Heart left ventricle (tissue), 16 donors: ENCODE results near the gene KDM1A. TPM values are rescaled to one million over a fixed set of nuclear protein-coding genes. Genes with fewer than 3 reads are reported as not detected.

Source experiments
- ATAC-seq, 4 donors: fragments of 200-7000 bp; cut with Tn5 transposase; one replicate each; pipeline ENCODE4 v1.9.1; 2020 to 2022; ENCODE audit warnings: moderate library complexity in 4 of 4, mild to moderate bottlenecking in 3 of 4, moderate number of reproducible peaks in 1 of 4
- DNase-seq, 5 donors: peaks; one replicate each; pipeline ENCODE4 v3.0.0-alpha.2; 2020
- H3K27ac ChIP-seq, 12 donors: fragments of 200-600 bp; sonication (generic) in 4 of 12; one replicate each; pipeline versions ENCODE4 v1.5.0 to v1.8.0; 2016 to 2022; ENCODE audit warnings: mild to moderate bottlenecking in 2 of 12
- H3K27me3 ChIP-seq, 9 donors: fragments of 200-600 bp; sonication (generic) in 2 of 9; one replicate each; pipeline versions ENCODE4 v1.5.1 to v1.8.0; 2016 to 2022; ENCODE audit warnings: mild to moderate bottlenecking in 3 of 9
- H3K36me3 ChIP-seq, 9 donors: fragments of 200-600 bp; sonication (generic) in 2 of 9; one replicate each; pipeline versions ENCODE4 v1.5.0 to v1.8.0; 2018 to 2022; ENCODE audit warnings: mild to moderate bottlenecking in 2 of 9
- H3K4me1 ChIP-seq, 12 donors: fragments of 200-600 bp; sonication (generic) in 4 of 12; one replicate each; pipeline versions ENCODE4 v1.5.0 to v1.8.0; 2016 to 2022; ENCODE audit warnings: mild to moderate bottlenecking in 3 of 12
- H3K4me3 ChIP-seq, 12 donors: fragments of 200-600 bp; sonication (generic) in 4 of 12; one replicate each; pipeline versions ENCODE4 v1.5.0 to v1.8.0; 2017 to 2022; ENCODE audit warnings: mild to moderate bottlenecking in 9 of 12, moderate library complexity in 4 of 12
- H3K9me3 ChIP-seq, 12 donors: fragments of 200-600 bp; sonication (generic) in 4 of 12; one replicate each; pipeline versions ENCODE4 v1.5.0 to v1.8.0; 2016 to 2022; ENCODE audit warnings: mild to moderate bottlenecking in 1 of 12
- CTCF ChIP-seq, 12 donors: fragments of 200-600 bp; sonication (generic) in 4 of 12; IDR thresholded peaks; one replicate each; pipeline versions ENCODE4 v1.5.0 to v1.8.0; 2018 to 2022; ENCODE audit warnings: antibody characterized with exemption in 12 of 12, mild to moderate bottlenecking in 5 of 12
- POLR2A ChIP-seq, 2 donors: fragments of 450-650 bp; IDR thresholded peaks; one replicate each; pipeline ENCODE4 v1.6.1; 2017; ENCODE audit warnings: antibody characterized with exemption in 2 of 2, mild to moderate bottlenecking in 2 of 2, moderate library complexity in 2 of 2
- WGBS, 4 donors: extraction: QIAGEN DNeasy Blood & Tissue Kit in 2 of 4; methylation state at CpG; one replicate each; pipeline versions ENCODE4 v1.1.5 to v1.1.7; 2013 to 2018; 5-methylcytosine and 5-hydroxymethylcytosine counted together
- intact Hi-C, 10 donors: fragments of 100-400 bp; cut with DNase I; formaldehyde crosslinking; loops; one replicate each; pipeline versions ENCODE4 v1.11.1 to v1.14.2; 2022
- polyA plus RNA-seq, 2 donors: library from polyadenylated mRNA; stranded (reverse); fragments of 200-250 nt; gene quantifications; one replicate each; pipeline ENCODE4 v1.2.3, GENCODE V29; 2013
- total RNA-seq, 9 donors: library from RNA; depleted of rRNA in 2 of 9; stranded (reverse); fragments of >200 nt in 2 of 9; fragmentation: NEBNext Ultra II Directional in 3 of 9; extraction: Animal tissue kit (Norgen Biotek cat#: 25700) in 3 of 9; gene quantifications; one replicate each; pipeline versions ENCODE4 v1.1.0 to v1.2.4, GENCODE V29; 2016 to 2023
- donor health status: ischemic (EF 13 %, LVEDD 7.1; RV severe dilation, severe dysfunction).
- donor health status: healthy with polysubstance abuse.
- donor health status: DM: no; HTN: yes; CAD: no.
- donor health status: DM: no; HTN: no; CAD: no.
- donor health status: ischemic (EF 25% LVEDD 6.9; RV normal size, moderate dysfunction).
- donor health status: ischemic (EF 25% LVEDD 5.7; RV mildly dilated, moderate dysfunction).
- donor health status: healthy.
- donor health status: DM: yes; HTN: yes; CAD: no.
- donor health status: ischemic (EF 35%, LVEDD 5.7; RV mildly dilated, moderate dysfunction).
- donor health status: nonischemic (EF 11% LVEDD 7.7; RV severe dilation, severe dysfunction).
- donor health status: DM: yes; HTN: yes; CAD: no.
- donor health status: PGD.
- donor health status: ischemic (EF 29% LVEDD 5.4; RV normal size, mild dysfunction).
- donor health status: nonischemic (EF 23%, LVEDD 6.1; RV moderate dilation, normal function).

KDM1A gene
- total and polyA plus RNA-seq, 11 donors: 14.8 to 37.2 (median 29.7) TPM

DNA sequence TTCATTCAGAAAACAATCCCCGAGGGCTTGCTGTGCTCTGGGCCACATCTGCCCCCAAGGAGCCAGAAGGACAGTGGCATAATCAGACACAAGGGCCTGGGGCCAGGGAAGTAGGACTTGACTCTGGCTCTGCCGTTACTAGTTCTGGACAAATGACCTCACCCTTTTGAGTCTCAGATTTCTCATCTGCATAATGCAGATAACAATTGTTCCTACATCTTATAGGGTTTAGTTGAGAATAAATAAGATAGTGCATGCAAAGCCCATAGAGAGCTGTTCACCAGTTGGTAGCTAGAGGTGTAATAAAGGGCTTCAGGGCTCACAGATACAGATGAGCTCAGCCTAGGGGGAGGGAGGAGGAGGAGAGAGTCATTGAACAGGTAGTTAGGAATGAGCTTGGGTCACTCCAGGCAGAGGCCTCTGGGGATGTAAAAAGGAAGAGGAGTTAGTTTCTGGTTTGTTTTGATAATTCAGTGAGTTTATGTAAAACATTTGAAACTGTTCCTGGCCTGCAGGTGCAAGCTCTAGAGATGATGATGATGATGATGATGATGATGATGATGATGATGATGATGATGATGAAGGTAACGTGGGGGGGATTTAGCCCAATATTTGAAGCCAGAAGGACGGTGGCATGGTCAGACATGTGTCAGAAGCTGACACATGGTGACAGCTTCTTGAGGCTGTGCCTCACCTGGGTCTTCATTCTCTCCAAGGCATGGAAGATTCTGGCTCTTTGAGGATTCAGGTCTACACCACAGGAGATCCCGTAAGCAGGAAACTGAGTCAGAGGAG, 47.5 kb upstream of the KDM1A start:
- peaks cover 0 to 48% (median 7%) of the 10 kb centered on the region in 9 donors for H3K27me3 ChIP-seq
- intact Hi-C loops: loop anchor here in 7 of 10 donors (5.0 to 10.0 kb wide), 4 partner anchors 113 to 303 kb away; no protein-coding TSS in a partner anchor
- WGBS, 4 donors: 54 to 64% (median 60%) methylated on average over 5 of the region's 5 CpGs

GRCh38 chr1:22972760-22973159, 46.5 kb upstream of the KDM1A start, which contains the start of gene LACTBL1:
Gene LACTBL1 (minus strand): TSS chr1:22972866. CDS start chr1:22972316, 550 bp downstream.
- TF ChIP-seq POLR2A (IDR thresholded peaks at IDR 0.05): no peak
- no peak for TF ChIP-seq CTCF (IDR thresholded peaks at IDR 0.05)
- 51 to 85% (median 70%) methylated on average over 4 to 5 of the region's 5 CpGs for WGBS, 4 donors
- Histone ChIP-seq H3K27me3 (peaks cover 0 to 41% (median 7%) of the 10 kb centered on the region in 9 donors), H3K27ac (no peak within 1 kb of the TSS), H3K9me3 (no peaks in the 10 kb centered on the region), H3K4me1 (no peaks in the 10 kb centered on the region), H3K4me3 (no peak within 1 kb of the TSS), H3K36me3 (no peaks in the 10 kb centered on the region)
- intact Hi-C loops: loop anchor here in 7 of 10 donors (5.0 to 10.0 kb wide), 4 partner anchors 112 to 302 kb away; no protein-coding TSS in a partner anchor
- ATAC-seq (no peak), DNase-seq (no peak)

More for the DNA sequence above, 47.5 kb upstream of the KDM1A start:
- Histone ChIP-seq H3K4me1 (no peaks in the 10 kb centered on the region), H3K27ac (no peak overlapping the region), H3K4me3 (no peak overlapping the region), H3K9me3 (peaks cover 0 to 5% (median 2%) of the 10 kb centered on the region in 12 donors), H3K36me3 (no peaks in the 10 kb centered on the region)
- ATAC-seq: no peak
- TF ChIP-seq CTCF (IDR thresholded peaks at IDR 0.05) (no peak), POLR2A (IDR thresholded peaks at IDR 0.05) (no peak)
- DNase-seq: no peak

- Histone ChIP-seq H3K27ac (no peak overlapping the region), H3K4me3 (no peak overlapping the region), H3K4me1 (no peaks in the 10 kb centered on the region), H3K27me3 (peaks cover 0 to 23% (median 7%) of the 10 kb centered on the region in 9 donors), H3K36me3 (no peaks in the 10 kb centered on the region), H3K9me3 (no peaks in the 10 kb centered on the region)
- intact Hi-C loops: loop anchor here in 9 of 10 donors (2.0 to 10.0 kb wide), 7 partner anchors 109 to 299 kb away; no protein-coding TSS in a partner anchor
- TF ChIP-seq POLR2A (IDR thresholded peaks at IDR 0.05): no peak
- TF ChIP-seq CTCF (IDR thresholded peaks at IDR 0.05): no peak
- WGBS, 4 donors: 69 to 80% (median 70%) methylated on average over 3 of the region's 3 CpGs
- ATAC-seq (no peak), DNase-seq (no peak)
Observed at GRCh38 chr1:22975694-22976093, 43.6 kb upstream of the KDM1A start.

DNA sequence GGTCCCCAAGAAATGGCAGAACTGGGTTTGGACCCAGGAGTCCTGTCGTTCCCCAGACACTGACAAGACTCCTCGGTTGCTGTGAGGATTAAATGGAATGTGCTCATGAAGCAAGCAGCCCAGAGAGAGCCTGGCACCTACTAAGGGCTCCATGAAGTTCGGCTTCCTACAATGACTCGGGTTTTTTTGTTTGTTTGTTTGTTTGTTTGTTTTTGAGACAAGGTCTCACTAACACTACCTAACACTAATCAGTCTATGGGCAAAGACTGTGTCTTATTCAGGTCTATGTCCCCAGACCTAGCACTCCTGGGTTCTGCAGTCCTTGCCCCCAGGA, 43.2 kb upstream of the KDM1A start:
- Histone ChIP-seq H3K36me3 (no peaks in the 10 kb centered on the region), H3K4me1 (no peaks in the 10 kb centered on the region), H3K27ac (no peak overlapping the region), H3K4me3 (no peak overlapping the region), H3K27me3 (peaks cover 0 to 19% (median 6%) of the 10 kb centered on the region in 9 donors), H3K9me3 (no peaks in the 10 kb centered on the region)
- 53 to 65% (median 64%) methylated on average over 4 of the region's 4 CpGs for WGBS, 4 donors
- ATAC-seq: no peak
- no peak for DNase-seq
- intact Hi-C loops: loop anchor here in 9 of 10 donors (2.0 to 10.0 kb wide), 7 partner anchors 109 to 299 kb away; no protein-coding TSS in a partner anchor
- TF ChIP-seq POLR2A (IDR thresholded peaks at IDR 0.05): no peak
- TF ChIP-seq CTCF (IDR thresholded peaks at IDR 0.05): no peak
